HepG2 (cell line): Measurements from ENCODE around the gene SPRR2E. TPM values are rescaled to one million over a fixed set of nuclear protein-coding genes. Genes with fewer than 3 reads are reported as not detected.

Source experiments
- ATAC-seq: fragments of 200-7000 bp; cut with Tn5 transposase; 3 replicates; pipeline ENCODE4 v1.9.1; 2020; ENCODE audit warnings: mild to moderate bottlenecking, moderate library complexity
- BruUV-seq: library from RNA; stranded (reverse); fragments of 400-500 nt; replicated peaks from 2 replicates; lab custom pipeline; 2021; lab: Mats Ljungman, UMichigan
- CTCF ChIA-PET: fragments of 300-600 bp; formaldehyde crosslinking; extraction: SDS; loops from one replicate; lab custom pipeline; 2021; ENCODE audit warnings: low total read pairs, inconsistent platforms, low intra/inter-chr PET ratio; lab: Yijun Ruan, JAX
- POLR2A ChIA-PET: fragments of 350-600 bp; sonication (Branson Sonifier 250); formaldehyde crosslinking; loops from one replicate; lab custom pipeline; 2020; ENCODE audit warnings: antibody characterized with exemption, inconsistent platforms; lab: Yijun Ruan, JAX
- DNase-seq: peaks from one replicate; pipeline ENCODE4 v3.0.0-alpha.2; 2015; ENCODE audit warnings: low spot score
- FAIRE-seq: peaks from 3 replicates; lab custom pipeline; 2011; peaks lifted over from hg19 to GRCh38; lab: Jason Lieb, UNC
- H2AFZ ChIP-seq: one replicate; pipeline ENCODE4 v1.6.1; 2011; ENCODE audit warnings: low read length, inconsistent platforms
- H3K27ac ChIP-seq: fragments of 300-600 bp; 3 replicates; pipeline ENCODE4 v1.8.0; 2011; ENCODE audit warnings: mixed run types, mild to moderate bottlenecking, mixed read lengths, low read length, inconsistent platforms; ENCODE audit not compliant: insufficient read depth; ENCODE audit errors: extremely low read length
- H3K27me3 ChIP-seq, 2 experiments: fragments of 200-600 bp in 1 of 2; 2 replicates in 1 of 2; 3 replicates in 1 of 2; pipeline versions ENCODE4 v1.6.0 to v1.8.0; 2011; ENCODE audit warnings: low read length in 2 of 2, mild to moderate bottlenecking in 2 of 2, moderate library complexity in 2 of 2, inconsistent platforms in 1 of 2; ENCODE audit not compliant: insufficient read depth in 2 of 2, control insufficient read depth in 1 of 2
- H3K36me3 ChIP-seq, 2 experiments: fragments of 200-600 bp in 1 of 2; replicated peaks in 1 of 2; 2 replicates in 1 of 2; 3 replicates in 1 of 2; pipeline versions ENCODE4 v1.5.1 to v1.8.0; 2011; ENCODE audit warnings: low read length in 2 of 2, inconsistent platforms in 1 of 2; ENCODE audit not compliant: insufficient read depth in 2 of 2, control insufficient read depth in 1 of 2
- H3K4me1 ChIP-seq: 2 replicates; pipeline ENCODE4 v1.5.1; 2012; ENCODE audit warnings: low read length, inconsistent platforms; ENCODE audit not compliant: insufficient read depth
- H3K4me2 ChIP-seq: 2 replicates; pipeline ENCODE4 v1.6.0; 2011; ENCODE audit warnings: low read depth, low read length, inconsistent platforms
- H3K4me3 ChIP-seq, 3 experiments: fragments of 200-600 bp in 1 of 3; sonication (generic), shearing (Covaris generic) in 1 of 3; replicated peaks in 1 of 3; 2 replicates each; pipeline ENCODE4 v1.5.1; 2011 to 2016; ENCODE audit warnings: low read length in 3 of 3, inconsistent platforms in 2 of 3, low read depth in 2 of 3, mild to moderate bottlenecking in 2 of 3, control low read depth in 1 of 3, mixed read lengths in 1 of 3; ENCODE audit not compliant: insufficient read depth in 1 of 3
- H3K79me2 ChIP-seq: one replicate; pipeline ENCODE4 v1.6.1; 2011; ENCODE audit warnings: low read length, inconsistent platforms; ENCODE audit not compliant: insufficient read depth
- H3K9ac ChIP-seq: 2 replicates; pipeline ENCODE4 v1.6.0; 2011; ENCODE audit warnings: mild to moderate bottlenecking, low read depth, low read length, inconsistent platforms; ENCODE audit not compliant: insufficient read depth
- H3K9me3 ChIP-seq: 2 replicates; pipeline ENCODE4 v1.5.1; 2012; ENCODE audit warnings: mild to moderate bottlenecking, low read length
- H4K20me1 ChIP-seq: 2 replicates; pipeline ENCODE4 v1.6.0; 2011; ENCODE audit warnings: inconsistent platforms, mild to moderate bottlenecking, low read length, moderate library complexity; ENCODE audit not compliant: insufficient read depth
- ARID2 ChIP-seq: sonication (generic); formaldehyde crosslinking; IDR thresholded peaks from 2 replicates; pipeline ENCODE4 v1.8.1; 2022; ENCODE audit warnings: mild to moderate bottlenecking, missing genetic modification reagents, borderline replicate concordance
- DNMT3B ChIP-seq: conservative IDR thresholded peaks from 2 replicates; pipeline ENCODE4 v1.6.1; 2016; ENCODE audit warnings: missing biosample characterization, control low read depth
- GTF2F1 ChIP-seq: fragments of 150-350 bp; IDR thresholded peaks from 2 replicates; pipeline ENCODE4 v1.6.1; 2014; ENCODE audit warnings: low read length
- HDAC6 ChIP-seq: fragments of 200-600 bp; sonication (generic); IDR thresholded peaks from 2 replicates; pipeline ENCODE4 v1.7.0; 2017; ENCODE audit warnings: mild to moderate bottlenecking, antibody characterized with exemption, low read length, low read depth
- HOXA5 ChIP-seq: sonication (generic); formaldehyde crosslinking; IDR thresholded peaks from 2 replicates; pipeline ENCODE4 v1.4.0; 2020; ENCODE audit warnings: missing genetic modification reagents
- ZFP91 ChIP-seq: sonication (generic); formaldehyde crosslinking; IDR thresholded peaks from 2 replicates; pipeline ENCODE4 v1.9.0; 2022; ENCODE audit warnings: missing genetic modification reagents, mild to moderate bottlenecking, borderline replicate concordance
- ZHX1 ChIP-seq: sonication (generic); formaldehyde crosslinking; IDR thresholded peaks from 2 replicates; pipeline ENCODE4 v1.8.1; 2022; ENCODE audit warnings: low read depth, mild to moderate bottlenecking, missing genetic modification reagents
- ZNF18 ChIP-seq: sonication (generic); formaldehyde crosslinking; IDR thresholded peaks from 2 replicates; pipeline ENCODE4 v1.8.0; 2022; ENCODE audit warnings: mild to moderate bottlenecking, missing genetic modification reagents; ENCODE audit not compliant: insufficient replicate concordance
- ZNF225 ChIP-seq: sonication (generic); formaldehyde crosslinking; IDR thresholded peaks from 2 replicates; pipeline ENCODE4 v1.4.0; 2020; ENCODE audit warnings: mild to moderate bottlenecking, missing genetic modification reagents
- ZNF382 ChIP-seq: sonication (generic); formaldehyde crosslinking; IDR thresholded peaks from 2 replicates; pipeline ENCODE4 v1.5.0; 2020; ENCODE audit warnings: missing genetic modification reagents, mild to moderate bottlenecking, borderline replicate concordance
- ZNF460 ChIP-seq: sonication (generic); formaldehyde crosslinking; IDR thresholded peaks from 2 replicates; pipeline ENCODE4 v1.5.1; 2020; ENCODE audit warnings: missing genetic modification reagents, mild to moderate bottlenecking, borderline replicate concordance
- ZNF652 ChIP-seq: IDR thresholded peaks from 2 replicates; pipeline ENCODE4 v1.6.1; 2016; ENCODE audit warnings: low read depth, borderline replicate concordance
- ZNF737 ChIP-seq: sonication (generic); formaldehyde crosslinking; IDR thresholded peaks from 2 replicates; pipeline ENCODE4 v1.5.0; 2020; ENCODE audit warnings: missing genetic modification reagents, mild to moderate bottlenecking, borderline replicate concordance
- ZNF792 ChIP-seq: IDR thresholded peaks from 2 replicates; pipeline ENCODE4 v1.6.1; 2016
- ZSCAN22 ChIP-seq: sonication (generic); formaldehyde crosslinking; IDR thresholded peaks from 2 replicates; pipeline ENCODE4 v1.4.0; 2020; ENCODE audit warnings: mild to moderate bottlenecking, missing genetic modification reagents
- WGBS: methylation state at CpG from one replicate; pipeline ENCODE4 v1.1.6; 2017; ENCODE audit warnings: low lambda C conversion rate; 5-methylcytosine and 5-hydroxymethylcytosine counted together
- in situ Hi-C: cut with HindIII; loops from 2 replicates; pipeline ENCODE4 v1.10.0; 2017; ENCODE audit warnings: low pct_unique_long_range_greater_than_20kb; ENCODE audit not compliant: extremely low pct_ligation_motif_present
- intact Hi-C: fragments of 100-400 bp; cut with micrococcal nuclease; formaldehyde crosslinking; loops from one replicate; pipeline ENCODE4 v1.10.0; 2022; ENCODE audit not compliant: unreplicated experiment
- polyA plus RNA-seq, 8 experiments: library from polyadenylated mRNA; depleted of rRNA in 3 of 8; stranded (reverse) in 7 of 8; unstranded in 1 of 8; fragments of >200 nt; fragmentation: Illumina TruSeq in 4 of 8; extraction: Trizol in 4 of 8; gene quantifications; 2 replicates each; pipeline versions ENCODE4 v1.2.1 to v1.2.3, GENCODE V29; 2011 to 2016; ENCODE audit warnings: low read depth in 4 of 8, missing spikeins in 1 of 8, mixed read lengths in 1 of 8; ENCODE audit not compliant: insufficient read depth in 1 of 8
- total RNA-seq, 5 experiments: library from RNA; depleted of rRNA; stranded (reverse); fragments of >200 nt; fragmentation: Illumina TruSeq; extraction: Trizol; gene quantifications; 2 replicates each; pipeline ENCODE4 v1.2.3, GENCODE V29; 2016; ENCODE audit warnings: low read depth in 1 of 5
- TF ChIP-seq, protein P1 (sequence below): IDR thresholded peaks from 2 replicates; pipeline ENCODE4 v1.6.1; 2018; ENCODE audit warnings: missing genetic modification reagents, mild to moderate bottlenecking, missing compliant biosample characterization

SPRR2E gene
- total and polyA plus RNA-seq, 2 of the 13 experiments (the other 11 are each of a cell fraction or from before 2014, with no cell fraction given) = not detected

DNA sequence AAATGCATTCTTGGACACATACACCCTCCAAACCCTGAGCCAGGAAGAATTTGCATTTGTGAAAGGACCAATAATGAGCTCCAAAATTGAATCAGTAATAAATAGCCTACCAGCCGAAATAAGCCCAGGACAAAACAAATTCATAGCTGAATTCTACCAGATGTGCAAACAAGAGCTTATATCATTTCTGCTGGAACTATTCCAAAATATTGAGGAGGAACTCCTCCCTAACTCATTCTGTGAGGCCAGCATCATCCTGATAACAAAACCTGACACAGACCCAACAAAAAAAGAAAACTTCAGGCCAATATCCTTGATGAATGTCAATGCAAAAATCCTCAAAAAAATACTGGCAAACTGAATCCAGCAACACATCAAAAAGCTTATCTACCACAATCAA is 6.7 kb downstream of the SPRR2E start:
- ATAC-seq (no peak), FAIRE-seq (no peak)
- POLR2A ChIA-PET = no interaction called here

More for the DNA sequence above, 6.7 kb downstream of the SPRR2E start:
- intact Hi-C loops = no loop called here
- Histone ChIP-seq H3K9ac (no peak overlapping the region), H3K4me2 (no peak overlapping the region), H3K36me3 (no peaks in the 10 kb centered on the region), H2AFZ (no peak overlapping the region), H3K9me3 (no peaks in the 10 kb centered on the region), H3K27me3 (no peaks in the 10 kb centered on the region), H4K20me1 (no peaks in the 10 kb centered on the region), H3K27ac (no peak overlapping the region), H3K4me1 (no peaks in the 10 kb centered on the region), H3K4me3 (no peak overlapping the region), H3K79me2 (no peaks in the 10 kb centered on the region)
- CTCF ChIA-PET = no interaction called here
- WGBS = 0% methylated on average over 1 of the region's 1 CpG
- DNase-seq = no peak
- BruUV-seq = no TSS peak
- in situ Hi-C loops = no loop called here
- TF ChIP-seq GTF2F1 (no peak), ARID2 (CRISPR knock-in tag) (no peak), ZNF652 (no peak), ZNF382 (CRISPR knock-in tag) (no peak), ZNF737 (CRISPR knock-in tag) (no peak), ZNF792 (CRISPR knock-in tag) (no peak), DNMT3B (no peak), ZHX1 (CRISPR knock-in tag) (no peak), HDAC6 (no peak), HOXA5 (CRISPR knock-in tag) (no peak), ZNF18 (CRISPR knock-in tag) (no peak), ZNF460 (CRISPR knock-in tag) (no peak), ZNF225 (CRISPR knock-in tag) (no peak), ZSCAN22 (CRISPR knock-in tag) (no peak), ZFP91 (CRISPR knock-in tag) (no peak)
- TF ChIP-seq, protein P1, sequence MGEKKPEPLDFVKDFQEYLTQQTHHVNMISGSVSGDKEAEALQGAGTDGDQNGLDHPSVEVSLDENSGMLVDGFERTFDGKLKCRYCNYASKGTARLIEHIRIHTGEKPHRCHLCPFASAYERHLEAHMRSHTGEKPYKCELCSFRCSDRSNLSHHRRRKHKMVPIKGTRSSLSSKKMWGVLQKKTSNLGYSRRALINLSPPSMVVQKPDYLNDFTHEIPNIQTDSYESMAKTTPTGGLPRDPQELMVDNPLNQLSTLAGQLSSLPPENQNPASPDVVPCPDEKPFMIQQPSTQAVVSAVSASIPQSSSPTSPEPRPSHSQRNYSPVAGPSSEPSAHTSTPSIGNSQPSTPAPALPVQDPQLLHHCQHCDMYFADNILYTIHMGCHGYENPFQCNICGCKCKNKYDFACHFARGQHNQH (CRISPR knock-in tag) = no peak
